Esophagus muscularis mucosa (tissue), 4 donors: ENCODE data around the gene NARS2.

Experiments used
- CTCF ChIP-seq, 3 experiments: fragments of 200-600 bp in 2 of 3; fragments of 450-650 bp in 1 of 3; sonication (generic) in 2 of 3; IDR thresholded peaks; one replicate each; pipeline ENCODE4 v1.5.1; 2017 to 2019; ENCODE audit warnings: antibody characterized with exemption in 3 of 3, mild to moderate bottlenecking in 2 of 3, moderate library complexity in 1 of 3
- EP300 ChIP-seq: sonication (generic); formaldehyde crosslinking; IDR thresholded peaks from one replicate; pipeline ENCODE4 v1.6.1; 2017; ENCODE audit warnings: antibody characterized with exemption
- POLR2A ChIP-seq: fragments of 450-650 bp; IDR thresholded peaks from one replicate; pipeline ENCODE4 v1.6.1; 2017; ENCODE audit warnings: antibody characterized with exemption, moderate library complexity, mild to moderate bottlenecking, low read depth
- POLR2AphosphoS5 ChIP-seq, 2 donors: sonication (generic); formaldehyde crosslinking; IDR thresholded peaks; one replicate each; pipeline ENCODE4 v1.6.1; 2017; ENCODE audit warnings: antibody characterized with exemption in 2 of 2

GRCh38 chr11:78432058-78432515 lies 142.6 kb downstream of the NARS2 start:
- TF ChIP-seq CTCF (IDR thresholded peaks at IDR 0.05) (peak; percentile 22 to 47 (median 33)), POLR2A (no peak), POLR2AphosphoS5 (IDR thresholded peaks at IDR 0.05) (no peak), EP300 (no peak)
